GM21390 (cell line): ENCODE data around the gene PTMA.
"Not testable (repeated sequence)": the region's sequence is repeated elsewhere in the genome, so short reads cannot be mapped to it uniquely, and the experiment has no call there.

Source experiments
- ATAC-seq: cut with Tn5 transposase; IDR thresholded peaks from one replicate; pipeline ENCODE4 v1.9.1; 2021; ENCODE audit not compliant: unreplicated experiment

PTMA gene, protein sequence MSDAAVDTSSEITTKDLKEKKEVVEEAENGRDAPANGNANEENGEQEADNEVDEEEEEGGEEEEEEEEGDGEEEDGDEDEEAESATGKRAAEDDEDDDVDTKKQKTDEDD

DNA sequence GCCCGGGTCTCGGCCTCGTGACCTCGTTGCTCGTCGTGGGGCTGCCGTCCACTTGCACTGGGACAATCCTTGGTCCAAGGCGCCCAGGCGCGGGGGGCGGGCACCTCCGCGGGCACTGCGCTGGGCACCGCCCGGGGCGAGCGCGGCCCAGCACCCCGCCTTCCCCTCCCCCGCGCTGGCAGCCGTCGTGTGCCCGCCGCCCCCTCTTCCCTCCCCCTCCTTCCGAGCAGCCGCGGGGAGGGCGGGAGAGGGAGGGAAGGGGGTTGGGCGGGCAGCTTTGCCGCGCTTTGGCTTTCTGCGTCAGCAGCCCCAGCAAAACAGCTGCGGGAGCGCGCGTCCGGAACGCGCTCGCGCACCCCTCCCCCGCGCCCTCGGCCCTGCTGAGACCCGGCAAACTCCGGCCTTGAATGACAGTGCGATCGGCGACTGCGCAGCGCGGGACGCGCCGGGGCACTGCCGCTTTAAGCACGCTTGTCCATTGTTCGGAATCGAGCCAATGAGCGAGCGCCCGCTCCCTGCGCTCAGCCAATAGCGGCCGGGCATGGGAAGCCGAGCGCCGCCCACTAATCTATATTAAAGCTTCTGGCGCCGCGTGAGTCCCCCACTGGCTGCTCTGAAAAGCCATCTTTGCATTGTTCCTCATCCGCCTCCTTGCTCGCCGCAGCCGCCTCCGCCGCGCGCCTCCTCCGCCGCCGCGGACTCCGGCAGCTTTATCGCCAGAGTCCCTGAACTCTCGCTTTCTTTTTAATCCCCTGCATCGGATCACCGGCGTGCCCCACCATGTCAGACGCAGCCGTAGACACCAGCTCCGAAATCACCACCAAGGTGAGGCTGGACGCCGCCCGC is at the start of gene PTMA:
Gene PTMA (plus strand): TSS at position 599 of the 846 bp plus-strand sequence. CDS start 182 bp downstream, at position 781.
- peak; percentile 63 for ATAC-seq

DNA sequence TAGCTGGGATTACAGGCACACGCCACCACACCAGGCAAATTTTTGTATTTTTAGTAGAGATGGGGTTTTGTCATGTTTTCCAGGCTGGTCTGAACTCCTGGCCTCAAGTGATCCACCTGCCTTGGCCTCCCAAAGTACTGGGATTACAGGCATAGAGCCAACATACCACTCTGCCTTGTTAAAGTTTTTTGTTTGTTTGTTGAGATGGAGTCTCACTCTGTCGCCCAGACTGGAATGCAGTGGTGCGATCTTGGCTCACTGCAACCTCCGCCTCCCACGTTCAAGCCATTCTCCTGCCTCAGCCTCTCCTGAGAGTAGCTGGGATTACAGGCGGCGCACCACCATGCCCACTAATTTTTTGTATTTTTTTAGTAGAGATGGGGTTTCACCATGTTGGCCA is 48.3 kb upstream of the PTMA start:
- not testable (repeated sequence) for ATAC-seq

DNA sequence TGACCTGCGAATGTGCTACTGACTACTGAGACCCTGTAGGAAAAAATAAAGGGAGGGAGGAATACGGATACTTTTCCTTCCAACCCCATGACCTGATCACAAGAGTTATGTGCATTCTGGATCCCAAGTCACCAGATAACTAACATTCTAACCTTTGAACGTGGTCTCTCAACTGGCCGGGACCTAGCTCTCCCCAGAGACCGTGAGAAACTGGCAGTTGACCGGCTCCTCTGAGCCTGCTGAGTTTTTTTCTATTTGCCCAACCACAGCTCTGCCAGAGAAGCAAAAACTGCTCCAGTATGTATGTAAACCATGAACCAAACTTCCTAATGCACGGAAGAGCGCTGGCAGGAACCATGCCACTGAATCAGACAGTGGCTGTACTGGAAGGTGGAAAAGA is 47.5 kb upstream of the PTMA start:
- ATAC-seq: no peak

DNA sequence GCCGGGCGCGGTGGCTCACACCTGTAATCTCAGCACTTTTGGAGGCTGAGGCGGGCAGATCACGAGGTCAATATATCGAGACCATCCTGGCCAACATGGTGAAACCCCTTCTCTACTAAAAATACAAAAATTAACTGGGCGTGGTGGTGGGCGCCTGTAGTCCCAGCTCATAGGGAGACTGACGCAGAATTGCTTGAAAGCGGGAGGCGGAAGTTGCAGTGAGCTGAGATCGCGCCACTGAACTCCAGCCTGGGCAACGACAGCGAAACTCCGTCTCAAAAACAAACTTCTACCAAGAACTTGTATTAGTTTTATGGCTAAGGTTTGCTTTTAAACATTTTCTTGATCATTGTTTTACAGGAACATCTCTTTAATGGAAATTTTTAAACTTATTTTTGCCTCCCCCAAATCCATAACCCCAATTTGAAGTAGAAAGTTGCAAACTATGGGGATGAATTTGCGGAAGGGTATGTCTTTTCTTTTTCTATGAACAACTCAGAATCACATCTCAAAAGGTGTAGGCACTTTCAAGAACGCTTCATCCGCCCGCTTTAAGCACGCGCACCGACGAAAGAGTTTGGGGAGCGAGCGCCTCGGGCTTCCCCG is 46.8 kb upstream of the PTMA start:
- ATAC-seq: no peak

DNA sequence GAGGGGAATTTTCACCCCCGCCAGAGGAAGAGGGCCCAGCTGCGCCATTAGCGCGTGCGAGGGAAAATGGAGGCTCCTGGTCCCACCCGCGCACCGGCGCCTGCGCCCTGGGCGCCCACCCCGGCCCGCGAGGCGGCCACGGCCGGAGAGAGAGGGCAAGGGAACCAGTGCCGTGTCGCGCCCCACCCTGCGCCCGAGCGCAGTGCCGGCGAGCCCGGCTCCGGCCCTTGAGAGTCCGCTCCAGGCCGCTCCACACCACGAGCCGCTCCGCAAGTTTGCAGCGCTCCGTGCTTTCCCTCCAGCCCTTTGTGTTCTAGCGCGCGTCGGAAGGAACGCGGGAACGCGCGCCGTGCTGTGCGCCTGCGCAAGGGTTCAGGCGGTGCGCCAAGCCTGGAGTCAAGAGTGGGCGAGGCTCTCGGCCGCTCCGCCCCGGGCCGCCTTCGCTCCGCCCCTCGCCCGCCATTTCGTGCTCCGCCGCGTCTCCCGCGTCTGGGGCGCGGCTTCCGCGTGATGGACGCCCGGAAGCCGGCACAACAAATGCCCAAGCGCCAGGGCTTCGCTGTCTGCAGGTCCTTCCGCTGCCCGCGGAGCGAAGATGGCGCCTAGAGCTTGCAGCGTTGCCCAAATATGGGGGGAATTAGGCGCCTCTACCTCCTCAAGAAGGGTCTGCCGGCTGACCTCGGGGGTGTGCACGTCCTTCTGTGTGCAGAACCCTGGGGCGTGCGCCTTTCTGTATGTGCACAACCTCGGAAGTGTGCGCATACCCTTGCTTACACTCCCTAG is 46.1 kb upstream of the PTMA start:
- ATAC-seq: peak; percentile 54

DNA sequence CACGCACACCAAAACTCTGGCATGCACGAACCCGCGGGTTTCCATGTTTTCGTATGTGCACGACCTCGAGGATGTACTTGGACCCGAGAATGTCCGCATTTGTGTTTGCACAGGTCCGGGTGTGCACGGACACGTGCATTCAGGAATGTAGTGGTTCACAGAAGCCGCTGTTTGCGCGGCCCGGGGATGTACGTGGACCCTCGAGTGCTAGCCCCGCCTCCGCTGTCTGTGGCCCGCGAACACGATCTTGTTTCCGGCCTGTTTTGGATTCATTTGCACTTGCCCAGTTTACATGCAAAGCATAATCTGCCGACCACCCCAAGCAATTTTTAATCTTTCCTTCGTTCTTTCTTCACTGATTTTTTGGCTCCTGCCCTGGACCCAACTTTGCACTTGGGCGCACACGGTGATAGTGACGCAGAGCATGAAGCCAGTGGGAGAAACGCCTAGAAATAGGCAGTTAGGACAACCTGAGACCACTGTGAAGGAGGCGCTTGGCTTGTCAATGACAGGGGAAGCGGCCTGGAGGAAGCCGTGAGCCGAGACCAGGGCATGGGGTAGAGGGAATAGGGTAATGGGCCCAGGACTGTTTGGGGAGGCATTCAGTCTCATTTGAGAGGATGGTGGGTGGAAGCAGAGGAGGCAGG is 45.4 kb upstream of the PTMA start:
- ATAC-seq: no peak

DNA sequence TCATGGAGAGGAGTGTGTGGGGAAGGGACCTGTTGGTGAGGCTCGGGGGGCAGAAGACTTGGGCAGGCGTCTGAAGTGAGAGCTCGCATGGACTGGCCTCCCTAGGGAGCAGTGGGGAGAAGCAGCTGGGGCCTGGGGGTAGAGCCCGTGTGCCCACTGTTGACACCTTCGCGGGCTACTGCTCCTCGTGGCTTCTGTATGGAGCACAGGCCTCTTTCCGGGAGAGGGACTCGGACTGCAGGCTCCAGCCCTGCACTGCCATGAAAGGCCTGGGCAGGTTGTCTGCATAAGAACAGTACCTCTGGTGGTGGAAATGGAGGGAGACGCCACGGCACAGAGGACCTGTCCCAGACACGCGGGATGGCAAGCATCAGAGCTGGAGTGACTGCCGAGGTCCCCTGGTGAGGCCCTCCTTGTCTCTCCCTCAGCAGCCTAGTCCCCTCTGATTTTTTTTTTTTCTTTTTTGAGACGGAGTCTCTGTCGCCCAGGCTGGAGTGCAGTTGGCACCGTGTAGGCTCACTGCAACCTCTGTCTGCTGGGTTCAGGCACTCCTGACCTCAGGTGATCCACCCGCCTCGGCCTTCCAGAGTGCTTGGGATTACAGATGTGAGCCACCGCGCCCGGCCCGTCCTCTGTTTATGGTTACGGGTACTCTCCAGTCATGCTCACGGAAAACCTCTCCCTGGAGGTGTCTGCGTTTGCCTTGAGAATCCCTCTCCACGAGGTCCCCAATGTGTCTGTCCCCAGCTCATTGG is 44.7 kb upstream of the PTMA start:
- no peak for ATAC-seq

DNA sequence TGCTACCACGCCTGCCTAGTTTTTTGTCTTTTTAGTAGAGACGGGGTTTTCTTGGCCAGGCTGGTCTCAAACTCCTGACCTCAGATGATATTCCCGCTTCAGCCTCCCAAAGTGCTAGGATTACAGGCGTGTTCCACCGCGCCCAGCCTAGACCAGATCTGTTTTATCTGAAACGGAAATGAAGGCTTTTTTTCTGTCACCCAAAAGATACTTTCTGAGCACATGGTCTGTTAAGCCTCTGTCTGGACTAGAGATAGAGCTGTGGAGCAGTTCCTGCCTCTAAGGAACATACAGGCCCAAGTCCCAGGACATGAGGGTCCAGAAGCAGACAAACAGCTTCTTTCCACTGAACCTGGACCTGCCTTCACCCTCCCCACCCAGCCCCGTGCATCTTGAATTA is 43.6 kb upstream of the PTMA start:
- ATAC-seq: no peak

DNA sequence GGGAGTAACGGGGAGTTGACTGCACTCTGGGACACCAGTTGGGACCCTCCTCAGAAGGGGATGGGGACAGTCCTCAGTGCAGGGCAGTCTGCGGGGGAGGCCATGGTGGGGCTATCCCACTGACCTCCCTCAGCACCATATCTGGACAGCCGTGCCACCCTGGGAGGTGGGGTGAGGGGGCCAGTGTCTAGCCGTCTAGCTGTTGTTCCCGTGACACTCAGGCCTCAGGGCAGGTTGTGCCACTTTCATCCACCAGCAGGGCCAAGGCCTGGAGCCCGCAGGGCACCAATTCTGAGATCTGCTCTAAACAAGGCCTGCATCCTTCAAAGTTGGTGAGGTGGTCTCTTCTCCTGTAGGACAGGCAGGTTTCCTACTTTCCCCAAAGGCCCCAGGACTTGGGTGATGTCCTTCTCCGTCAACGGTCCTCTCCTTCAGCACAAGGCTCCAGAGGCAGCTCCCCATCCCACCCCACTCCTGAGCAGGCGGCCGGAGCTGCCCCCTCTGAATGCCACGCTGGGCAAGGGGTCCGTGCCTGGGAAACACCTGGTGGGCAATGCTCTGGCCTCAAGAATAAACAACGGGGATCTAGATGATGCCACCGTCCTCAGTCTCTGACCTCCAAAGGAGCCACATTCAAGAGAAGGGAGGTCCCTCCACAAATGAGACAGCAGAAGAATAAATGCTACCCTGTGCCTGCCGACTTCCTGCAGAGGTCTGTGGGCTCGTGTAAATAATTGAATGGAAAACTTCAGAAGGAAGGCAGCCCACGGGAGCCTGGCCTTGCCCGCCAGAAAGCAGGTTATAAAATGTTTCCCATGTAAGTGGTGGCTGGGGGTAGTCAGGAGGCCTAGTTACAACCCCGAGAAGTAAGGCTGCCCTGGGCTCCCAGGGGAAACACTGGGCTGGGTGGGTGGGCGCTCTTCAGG is 42.8 kb upstream of the PTMA start:
- no peak for ATAC-seq

DNA sequence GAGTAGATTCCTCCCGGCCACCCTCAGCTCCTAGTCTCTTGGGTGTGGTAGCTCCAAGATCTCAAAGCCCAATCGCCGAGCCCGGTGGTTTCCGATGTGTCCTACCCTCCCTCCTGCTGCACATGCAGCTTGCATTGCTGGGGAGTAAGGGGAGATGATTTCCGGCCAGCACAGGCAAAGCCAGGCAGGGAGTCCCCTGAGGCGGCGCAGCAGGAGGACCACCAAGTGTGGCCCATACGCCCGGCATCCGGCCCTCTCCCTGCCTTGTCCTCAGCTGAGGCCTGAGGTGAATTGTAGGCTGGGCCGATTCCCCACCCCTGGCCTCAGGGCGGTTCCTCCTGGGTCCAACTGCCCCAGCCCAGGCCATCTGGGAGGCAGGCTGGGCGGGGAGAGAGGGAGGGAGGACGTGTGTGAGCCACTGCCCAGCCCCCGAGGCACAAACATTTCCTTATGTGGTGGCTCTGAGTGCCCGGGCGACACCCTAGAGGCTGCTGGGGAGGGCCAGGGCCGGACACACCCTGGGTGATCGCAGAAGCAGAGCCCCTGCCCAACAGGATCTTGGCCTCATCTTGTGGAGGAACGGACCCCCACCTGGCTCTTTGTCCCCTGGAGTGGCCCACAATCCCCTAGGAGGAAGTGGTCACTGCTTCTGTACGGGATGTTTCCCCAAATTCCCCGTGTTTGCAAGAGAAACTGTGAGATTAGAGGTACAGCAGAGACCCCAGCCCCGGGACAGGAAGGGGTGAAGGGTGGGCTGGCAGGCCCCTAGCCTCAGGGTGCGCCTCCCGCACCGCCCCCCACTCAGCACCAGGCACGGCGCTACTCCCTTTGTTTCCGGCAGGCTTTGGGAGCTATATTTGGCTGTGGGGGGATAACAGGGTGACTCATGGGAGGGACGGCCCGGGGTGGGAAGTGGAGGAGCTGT is 41.9 kb upstream of the PTMA start:
- ATAC-seq: peak; percentile 47

DNA sequence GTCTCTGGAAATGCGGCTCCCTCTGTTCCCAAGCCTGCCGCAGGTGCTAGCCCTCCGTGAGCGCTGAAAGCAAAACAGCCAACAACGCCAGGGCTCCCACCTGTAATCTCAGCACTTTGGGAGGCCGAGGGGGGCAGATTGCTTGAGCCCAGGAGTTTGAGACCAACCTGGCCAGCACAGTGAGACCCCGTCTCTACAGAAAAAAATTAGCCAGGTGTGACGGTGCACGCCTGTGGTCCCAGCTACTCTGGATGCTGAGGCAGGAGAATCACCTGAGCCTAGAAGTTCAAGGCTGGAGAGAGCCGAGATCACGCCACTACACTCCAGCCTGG is 41.3 kb upstream of the PTMA start:
- ATAC-seq: no peak

DNA sequence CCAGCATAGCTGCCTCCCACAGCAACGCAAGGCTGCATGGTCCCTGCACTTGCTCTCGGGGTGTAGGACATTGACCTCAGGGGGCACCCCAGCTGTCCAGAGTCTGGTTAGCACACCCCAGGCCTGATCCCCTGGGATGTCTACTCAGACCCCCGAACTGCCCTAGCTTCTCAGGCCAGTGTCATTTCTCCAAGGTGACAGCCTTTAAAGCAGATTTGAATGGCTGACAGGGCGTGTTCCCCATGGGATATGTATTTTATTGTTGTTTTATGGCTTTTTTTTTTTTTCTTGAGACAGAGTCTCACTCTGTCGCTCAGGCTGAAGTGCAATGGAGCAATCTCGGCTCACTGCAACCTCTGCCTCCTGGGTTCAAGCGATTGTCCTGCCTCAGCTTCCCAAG is 40.8 kb upstream of the PTMA start:
- ATAC-seq: no peak

DNA sequence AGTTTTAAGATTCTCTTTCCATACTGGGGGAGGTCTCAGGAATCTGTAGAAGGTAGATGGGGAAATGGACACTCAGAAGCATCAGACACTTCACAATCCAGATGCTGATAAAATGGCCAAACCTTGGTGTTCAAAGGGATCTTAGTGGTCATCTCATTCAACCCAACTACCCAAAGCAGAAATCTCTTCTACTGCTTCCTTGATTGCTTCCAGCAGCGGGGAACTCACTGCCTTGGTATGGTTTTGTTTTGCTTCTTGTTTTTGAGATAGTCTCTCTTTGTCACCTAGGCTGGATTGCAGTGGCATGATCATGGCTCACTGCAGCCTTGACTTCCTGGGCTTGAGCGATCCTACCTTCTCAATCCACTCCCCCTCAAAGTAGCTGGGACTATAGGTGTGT is 39.3 kb upstream of the PTMA start:
- no peak for ATAC-seq

DNA sequence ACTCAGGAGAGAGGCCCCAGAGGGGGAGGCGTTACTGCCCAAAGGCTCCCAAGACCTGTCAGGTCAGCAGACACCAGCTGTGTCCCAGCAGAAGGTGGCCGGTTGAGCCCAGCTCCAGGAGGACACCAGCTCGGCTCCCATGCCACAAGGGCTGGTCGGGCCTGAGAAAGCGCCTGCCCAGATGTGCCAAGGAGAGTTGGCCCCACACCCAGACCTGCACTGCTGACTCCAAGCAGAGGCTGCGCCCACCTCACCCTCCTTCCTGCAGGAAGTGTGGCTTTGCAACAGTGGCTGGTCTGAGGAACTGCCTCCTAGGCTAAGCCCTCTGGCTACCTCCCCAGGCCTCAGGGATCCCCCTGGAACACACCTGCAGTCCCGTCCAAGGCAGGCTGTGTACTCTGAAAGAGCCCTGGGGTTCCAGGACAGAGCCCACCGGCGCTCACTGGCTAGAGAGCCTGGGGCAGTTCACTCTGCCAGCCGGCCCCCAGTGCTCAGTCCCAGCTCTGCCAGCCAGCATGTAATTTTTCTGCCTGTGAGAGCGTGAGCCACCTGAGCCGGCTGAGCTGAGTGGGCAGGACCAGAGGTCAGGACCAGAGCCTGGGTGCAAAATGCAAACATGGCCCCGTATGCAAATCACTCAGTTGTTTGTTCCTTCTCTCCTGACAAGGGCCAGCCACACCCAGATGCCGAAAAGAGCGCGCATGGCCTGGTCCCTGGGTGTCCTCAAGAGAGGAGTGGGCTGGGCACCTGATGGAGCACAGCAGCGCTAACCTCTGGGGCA is 36.9 kb upstream of the PTMA start:
- ATAC-seq: peak; percentile 42

DNA sequence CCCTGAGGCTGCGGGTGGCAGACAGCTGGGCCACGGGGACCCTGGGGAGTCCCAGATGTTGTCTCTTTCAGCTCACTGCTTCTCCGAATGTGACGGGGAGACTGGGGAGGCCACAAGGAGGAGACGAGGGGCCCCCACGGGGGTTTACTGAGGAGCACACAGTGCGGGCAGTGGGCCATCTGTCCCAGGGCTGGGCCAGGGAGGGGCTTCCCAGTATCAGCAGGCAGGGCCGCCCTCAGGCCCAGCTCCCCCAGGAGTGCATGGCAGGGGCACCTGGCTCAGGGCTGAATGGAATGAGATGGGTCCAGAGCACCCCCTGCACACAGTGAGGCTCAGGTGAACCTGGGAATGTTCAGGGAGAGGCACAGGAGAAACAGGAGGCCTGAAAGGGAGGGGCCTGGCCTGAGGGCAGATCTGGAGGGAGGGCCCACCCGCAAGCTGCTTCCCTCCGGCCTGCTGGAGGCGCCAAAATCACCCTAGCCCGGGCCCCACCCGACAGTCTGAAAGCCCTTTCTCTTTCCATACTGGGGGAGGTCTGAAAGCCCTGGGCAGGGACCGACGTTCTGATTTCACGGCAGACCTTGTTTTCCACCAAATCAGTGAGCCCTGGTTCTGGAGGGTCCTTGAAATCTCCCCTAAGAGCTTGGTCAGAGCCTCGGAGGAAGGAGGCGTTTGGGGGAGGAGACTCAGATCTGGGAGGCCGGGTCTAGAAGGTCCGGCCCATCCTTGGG is 35.5 kb upstream of the PTMA start:
- peak; percentile 46 for ATAC-seq

DNA sequence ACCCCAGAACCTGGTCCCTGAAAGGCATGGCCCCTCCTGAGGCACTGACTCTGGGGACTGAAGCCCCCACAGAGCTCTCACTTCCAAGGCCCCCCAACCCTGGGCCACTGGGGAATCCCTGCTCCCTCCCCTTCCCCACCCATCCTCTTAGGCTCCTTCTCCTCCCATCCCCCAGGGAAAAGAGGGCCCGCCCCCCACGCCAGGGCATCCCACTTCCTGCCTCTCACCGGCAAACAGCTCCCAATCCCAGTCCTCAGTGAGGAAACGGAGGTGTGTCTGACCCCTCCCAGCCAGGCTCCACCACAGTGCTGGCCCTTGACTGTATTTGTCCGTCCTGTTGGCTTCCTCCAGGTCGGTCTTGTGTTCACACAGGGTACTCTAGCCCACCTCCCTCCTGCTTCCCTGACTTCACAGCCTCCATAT is 35.0 kb upstream of the PTMA start:
- ATAC-seq: no peak
